Stimulated activated CD4-positive, alpha-beta T cell treated with anti-CD3 and anti-CD28 coated beads, Interleukin-12 subunit alpha, Interleukin-12 subunit beta, amount 100 ng/mL, for 4 hours (primary cell): ENCODE results near the gene LMNB1.
A peak's percentile ranks its signal among the peaks of the same experiment; 100 is the strongest.
"Not testable (repeated sequence)": the region's sequence is repeated elsewhere in the genome, so short reads cannot be mapped to it uniquely, and the experiment has no call there.

Experiments used
- DNase-seq: peaks from one replicate; pipeline ENCODE4 v3.0.0-alpha.2; 2020

The LMNB1 gene, protein sequence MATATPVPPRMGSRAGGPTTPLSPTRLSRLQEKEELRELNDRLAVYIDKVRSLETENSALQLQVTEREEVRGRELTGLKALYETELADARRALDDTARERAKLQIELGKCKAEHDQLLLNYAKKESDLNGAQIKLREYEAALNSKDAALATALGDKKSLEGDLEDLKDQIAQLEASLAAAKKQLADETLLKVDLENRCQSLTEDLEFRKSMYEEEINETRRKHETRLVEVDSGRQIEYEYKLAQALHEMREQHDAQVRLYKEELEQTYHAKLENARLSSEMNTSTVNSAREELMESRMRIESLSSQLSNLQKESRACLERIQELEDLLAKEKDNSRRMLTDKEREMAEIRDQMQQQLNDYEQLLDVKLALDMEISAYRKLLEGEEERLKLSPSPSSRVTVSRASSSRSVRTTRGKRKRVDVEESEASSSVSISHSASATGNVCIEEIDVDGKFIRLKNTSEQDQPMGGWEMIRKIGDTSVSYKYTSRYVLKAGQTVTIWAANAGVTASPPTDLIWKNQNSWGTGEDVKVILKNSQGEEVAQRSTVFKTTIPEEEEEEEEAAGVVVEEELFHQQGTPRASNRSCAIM

DNA sequence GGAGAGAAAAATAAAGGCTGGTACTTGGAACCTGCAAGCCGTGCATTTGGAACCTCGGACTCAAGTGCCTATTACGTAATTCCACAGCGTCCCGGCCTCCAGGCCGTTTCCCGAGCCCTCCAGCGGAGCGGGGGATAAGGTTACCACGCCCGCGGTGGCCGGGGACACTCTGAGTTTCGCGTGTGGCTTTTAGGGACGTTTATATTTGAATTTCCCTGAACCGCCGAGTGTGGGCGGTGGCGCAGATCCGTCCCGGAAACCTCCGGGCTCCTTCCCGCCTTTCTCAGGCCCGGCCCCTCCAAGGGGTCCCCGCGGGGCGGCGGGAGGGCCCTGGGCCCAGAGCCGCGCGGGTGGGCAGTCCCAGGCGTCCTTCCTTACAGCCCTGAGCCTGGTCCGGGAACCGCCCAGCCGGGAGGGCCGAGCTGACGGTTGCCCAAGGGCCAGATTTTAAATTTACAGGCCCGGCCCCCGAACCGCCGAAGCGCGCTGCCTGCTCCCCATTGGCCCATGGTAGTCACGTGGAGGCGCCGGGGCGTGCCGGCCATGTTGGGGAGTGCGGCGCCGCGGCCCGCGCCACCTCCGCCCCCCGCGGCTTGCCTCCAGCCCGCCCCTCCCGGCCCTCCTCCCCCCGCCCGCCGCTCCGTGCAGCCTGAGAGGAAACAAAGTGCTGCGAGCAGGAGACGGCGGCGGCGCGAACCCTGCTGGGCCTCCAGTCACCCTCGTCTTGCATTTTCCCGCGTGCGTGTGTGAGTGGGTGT lies at the start of gene LMNB1:
LMNB1 (plus strand) TSS at position 638 of the 758 bp plus-strand sequence. CDS start 373 bp downstream, outside the sequence.
- DNase-seq: peak; percentile 92

DNA sequence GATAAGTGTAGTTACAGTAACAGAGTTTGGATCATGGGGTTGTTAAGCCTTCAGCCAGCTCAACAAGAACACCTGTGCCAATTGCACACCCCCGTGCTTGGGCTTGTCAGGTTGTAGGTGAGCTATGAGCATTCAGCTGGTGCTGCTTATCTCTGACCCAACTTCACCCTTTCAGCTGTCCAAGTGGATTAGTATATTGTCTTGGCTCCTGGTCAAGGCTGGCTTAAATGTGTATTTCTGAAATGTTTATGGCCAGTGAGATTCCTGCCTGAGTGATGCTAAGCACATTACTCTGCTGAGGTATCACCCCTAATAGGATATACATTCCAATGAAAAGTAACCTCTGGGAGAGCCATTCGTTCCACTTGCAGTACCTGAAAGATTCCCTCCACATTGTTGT lies 44.2 kb upstream of the LMNB1 start:
- DNase-seq: no peak

DNA sequence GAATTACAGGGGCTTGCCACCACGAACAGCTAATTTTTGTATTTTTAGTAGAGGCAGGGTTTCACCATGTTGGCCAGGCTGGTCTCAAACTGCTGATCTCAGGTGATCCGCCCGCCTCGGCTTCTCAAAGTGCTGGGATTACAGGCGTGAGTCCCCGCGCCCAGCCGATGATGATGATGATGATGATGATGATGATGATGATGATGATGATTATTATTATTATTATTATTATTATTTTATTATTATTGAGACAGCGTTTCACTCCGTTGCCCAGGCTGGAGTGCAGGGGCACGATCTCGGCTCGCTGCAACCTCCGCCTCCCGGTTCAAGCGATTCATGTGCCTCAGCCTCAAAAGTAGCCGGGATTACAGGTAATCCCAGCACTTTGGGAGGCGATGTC lies 42.4 kb upstream of the LMNB1 start:
- DNase-seq: not testable (repeated sequence)

DNA sequence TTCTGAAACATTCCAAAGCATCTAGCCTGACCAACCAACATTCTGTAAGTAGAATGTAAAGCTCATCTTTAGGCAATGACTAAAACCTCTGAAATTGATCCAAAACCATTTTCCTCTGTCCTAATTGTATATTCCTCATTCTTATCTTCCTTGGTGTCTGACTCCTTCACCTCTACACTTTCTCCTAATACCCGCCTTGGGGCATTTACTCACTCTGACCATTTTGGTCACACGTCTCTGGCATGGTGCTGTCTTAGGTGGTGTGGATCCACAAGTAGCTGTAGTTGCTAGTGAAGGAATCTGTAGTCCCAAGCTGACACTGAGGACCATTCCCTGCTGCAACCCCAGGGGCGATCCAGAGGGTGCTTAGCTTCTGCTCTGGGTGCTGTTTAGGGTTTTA lies 40.8 kb upstream of the LMNB1 start:
- no peak for DNase-seq

DNA sequence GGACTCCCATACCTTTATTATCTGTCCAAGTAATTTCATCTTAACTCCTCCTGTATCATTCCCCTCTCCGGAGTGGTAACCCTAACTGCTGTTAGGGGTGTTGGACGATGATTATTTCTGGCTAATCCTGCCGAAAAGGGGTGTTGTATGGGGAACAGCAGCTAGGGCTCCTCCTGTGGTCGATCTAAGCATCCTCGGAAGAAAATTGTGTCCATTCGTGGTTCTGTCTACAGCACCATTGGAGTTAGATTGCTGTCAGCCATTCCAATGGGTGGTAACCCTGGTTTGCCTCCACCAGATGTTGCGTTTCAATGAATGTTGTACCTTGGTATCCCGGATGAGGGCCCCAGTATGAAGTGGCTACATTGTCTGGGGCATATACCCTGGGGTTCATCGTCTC lies 35.6 kb upstream of the LMNB1 start:
- DNase-seq: no peak

DNA sequence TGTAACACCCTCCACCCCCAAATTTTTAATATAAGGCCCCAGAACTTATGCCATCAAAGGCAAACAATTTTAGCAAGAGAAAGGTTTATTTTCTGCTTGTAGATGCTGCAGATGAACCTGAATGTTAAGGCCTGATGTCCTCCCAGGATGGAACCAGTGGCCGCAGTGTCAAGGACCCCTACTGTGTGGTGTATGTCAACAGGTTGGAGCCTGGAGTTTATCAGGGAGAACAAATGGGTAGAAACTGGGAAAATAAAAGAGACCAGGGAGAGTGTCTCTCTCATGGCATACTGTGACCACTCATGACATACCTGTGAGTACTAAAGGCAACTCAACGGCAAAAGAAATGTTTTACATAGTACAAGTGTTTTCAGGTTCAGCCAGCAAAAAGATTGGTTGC lies 34.5 kb upstream of the LMNB1 start:
- DNase-seq: no peak

DNA sequence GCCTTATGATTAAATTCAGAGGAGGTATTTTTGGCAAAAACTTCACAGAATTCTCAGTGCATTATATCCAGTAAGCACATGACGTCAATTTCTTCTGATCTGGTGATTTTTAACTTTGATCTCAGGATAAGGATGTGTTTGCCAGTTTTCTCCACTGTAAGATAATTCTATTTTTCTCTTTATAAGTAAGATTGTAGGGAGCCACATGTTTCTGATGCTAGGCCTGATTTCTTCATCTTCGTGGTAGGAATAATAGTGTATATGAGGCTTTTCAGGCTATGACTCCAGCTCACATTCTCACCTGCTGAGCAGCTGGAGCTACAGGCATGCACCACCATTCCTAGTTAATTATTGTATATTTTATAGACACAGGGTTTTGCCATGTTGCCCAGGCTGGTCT lies 32.1 kb upstream of the LMNB1 start:
- DNase-seq: no peak

DNA sequence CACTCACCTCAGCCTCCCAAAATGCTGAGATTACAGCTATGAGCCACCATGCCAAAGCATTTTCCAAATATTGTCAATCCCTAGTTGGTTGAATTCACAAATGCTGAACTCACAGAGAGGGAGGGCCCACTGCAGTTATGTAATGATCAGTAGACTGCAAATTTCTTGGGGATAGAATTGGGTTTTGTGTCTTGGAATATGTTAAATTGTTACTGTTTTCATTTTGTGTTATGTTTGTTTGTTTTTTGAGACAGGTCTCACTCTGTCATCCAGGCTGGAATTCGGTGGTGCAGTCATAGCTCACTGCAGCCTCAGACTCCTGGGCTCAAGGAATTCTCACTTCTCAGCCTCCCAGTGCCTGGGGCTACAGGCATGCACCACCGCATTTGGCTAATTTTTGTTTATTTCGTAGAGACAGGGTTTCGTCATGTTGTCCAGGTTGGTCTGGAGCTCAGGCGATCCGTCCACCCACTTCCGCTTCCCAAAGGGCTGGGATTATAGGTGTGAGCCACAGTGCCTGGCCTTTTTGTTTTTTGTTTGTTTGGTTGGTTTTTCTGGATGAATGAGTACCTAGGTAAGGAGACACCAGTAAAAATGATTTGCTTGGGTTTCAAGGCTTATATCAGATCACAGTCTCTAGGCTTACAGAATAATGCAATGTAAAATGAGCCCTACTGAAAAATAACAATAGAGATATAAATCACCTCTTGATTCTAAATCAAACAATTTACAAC lies 31.5 kb upstream of the LMNB1 start:
- DNase-seq: no peak

DNA sequence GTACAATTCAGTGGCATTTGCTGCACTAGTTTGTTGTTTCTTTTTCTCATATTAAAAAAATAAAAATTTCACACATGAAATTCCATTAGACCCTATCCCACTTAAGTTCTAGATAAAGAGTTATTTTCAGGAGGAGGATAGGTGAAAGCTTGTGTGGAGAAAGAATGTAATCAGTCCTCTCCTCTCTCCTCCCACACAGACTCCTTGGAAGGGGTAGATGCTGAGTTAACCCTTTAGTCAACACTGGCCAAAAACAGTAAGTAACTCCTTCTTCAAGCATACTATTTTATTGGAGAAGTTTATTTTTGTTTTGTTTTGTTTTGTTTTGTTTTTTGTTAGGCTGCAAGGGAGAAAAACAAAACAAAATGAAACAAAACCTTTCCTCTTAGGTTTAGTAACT lies 30.6 kb upstream of the LMNB1 start:
- no peak for DNase-seq

DNA sequence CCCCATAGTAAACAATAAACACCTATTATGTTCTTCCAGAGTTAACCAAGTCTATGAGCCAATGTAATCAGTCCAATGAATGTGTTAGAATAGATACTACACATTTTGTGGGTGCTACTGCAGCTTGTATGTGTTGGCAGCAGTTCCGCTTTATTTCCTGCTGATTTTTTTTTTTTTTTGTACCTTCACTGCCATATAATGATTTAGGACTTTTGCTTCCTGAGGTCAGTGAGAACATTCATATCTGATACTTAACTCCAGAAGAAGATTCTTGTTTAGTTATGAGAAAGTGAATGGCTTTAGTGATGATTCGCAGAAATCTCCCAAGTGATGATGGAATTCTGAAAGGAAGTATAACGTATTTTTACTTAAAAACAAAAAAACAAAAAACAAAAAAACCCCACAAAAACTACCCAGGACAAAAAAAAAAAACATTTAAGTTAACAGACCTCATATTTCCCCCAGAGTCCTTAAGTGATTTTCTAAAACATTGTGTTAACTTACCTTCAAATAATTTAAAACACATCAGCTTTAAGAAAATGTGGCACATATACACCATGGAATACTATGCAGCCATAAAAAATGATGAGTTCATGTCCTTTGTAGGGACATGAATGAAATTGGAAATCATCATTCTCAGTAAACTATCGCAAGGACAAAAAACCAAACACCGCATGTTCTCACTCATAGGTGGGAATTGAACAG lies 24.7 kb upstream of the LMNB1 start:
- no peak for DNase-seq

DNA sequence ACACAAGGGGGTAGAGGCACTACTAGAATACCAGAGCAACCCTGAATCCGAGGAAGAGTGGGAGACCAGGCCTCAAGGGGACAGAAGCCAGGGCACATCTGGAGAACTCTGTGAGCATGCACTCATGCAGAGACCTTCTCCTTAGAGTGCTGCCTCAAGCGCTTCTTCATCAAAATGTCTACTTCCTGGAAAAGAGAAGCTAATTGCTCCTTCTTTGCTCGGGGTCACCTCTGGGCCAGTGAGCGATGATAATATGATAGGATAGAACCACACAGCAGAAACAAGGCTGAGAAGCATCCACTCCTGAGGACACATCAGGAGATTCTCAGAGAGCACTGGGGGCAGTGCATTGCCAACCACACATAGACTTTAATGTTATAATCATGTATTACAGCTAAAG lies 23.7 kb upstream of the LMNB1 start:
- DNase-seq: no peak

DNA sequence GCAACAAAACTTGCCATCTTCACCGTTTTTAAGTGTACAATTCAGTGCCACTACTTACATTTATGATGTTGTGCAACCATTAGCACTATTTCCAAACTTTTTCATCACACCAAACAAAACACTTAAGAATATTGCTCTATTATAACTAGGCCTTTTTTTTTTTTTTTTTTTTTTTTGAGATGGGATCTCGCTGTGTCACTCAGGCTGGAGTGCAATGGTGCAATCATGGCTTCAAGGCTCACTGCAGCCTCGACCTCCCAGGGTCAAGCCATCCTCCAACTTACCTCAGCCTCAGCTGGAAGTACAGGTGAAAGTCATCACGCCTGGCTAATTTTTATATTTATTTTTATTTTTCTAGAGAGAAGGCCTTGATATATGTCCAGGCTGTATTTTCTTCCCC lies 22.3 kb upstream of the LMNB1 start:
- no peak for DNase-seq

DNA sequence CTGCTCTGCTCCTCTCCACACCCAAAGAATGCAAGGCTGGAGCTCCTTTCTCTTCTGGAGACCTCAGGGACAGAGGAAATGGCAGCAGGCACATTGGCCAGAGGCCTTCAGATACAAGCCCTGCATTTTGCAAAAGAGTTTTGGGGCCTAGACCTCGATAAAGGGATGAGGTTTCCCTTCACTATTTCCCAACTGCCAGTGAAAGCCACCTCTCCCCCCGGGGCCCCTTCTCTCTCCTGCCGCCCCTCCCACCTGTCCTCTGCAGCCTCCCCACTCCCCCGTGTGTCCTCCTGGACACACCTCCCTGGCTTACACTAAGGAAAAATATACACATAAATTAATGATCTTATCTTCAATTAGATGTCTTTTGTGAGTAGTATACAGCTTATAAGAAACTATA lies 21.3 kb upstream of the LMNB1 start:
- DNase-seq: no peak

DNA sequence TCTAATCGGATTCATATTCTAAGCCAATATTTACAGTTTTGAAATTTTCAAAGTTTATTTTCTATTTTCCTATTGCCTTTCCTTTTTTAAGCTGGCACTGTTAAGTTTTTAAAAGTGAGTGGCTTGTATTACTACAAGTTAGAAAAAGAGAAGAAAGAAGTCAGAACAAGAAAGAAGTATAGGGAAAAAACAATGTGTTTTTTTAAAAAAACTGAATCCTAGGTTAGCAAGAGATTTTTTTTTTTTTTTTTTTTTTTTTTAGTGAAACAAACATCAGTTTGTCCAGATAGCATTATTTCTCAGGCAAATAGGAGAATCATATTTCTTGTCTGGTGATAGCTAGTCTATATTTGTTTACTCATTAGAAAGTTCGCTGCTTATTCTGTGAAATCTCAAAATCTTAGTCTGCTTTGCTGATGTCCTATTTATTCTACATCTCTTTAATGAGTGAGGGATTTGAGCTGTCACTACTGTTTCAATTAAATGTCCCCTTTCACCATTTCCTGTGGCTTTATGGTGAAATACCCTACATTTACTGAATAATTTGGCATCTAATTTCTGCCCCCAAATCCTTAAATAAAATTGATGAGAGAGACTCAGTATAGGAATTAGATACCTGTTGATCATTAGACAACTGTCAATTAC lies 19.1 kb upstream of the LMNB1 start:
- no peak for DNase-seq

DNA sequence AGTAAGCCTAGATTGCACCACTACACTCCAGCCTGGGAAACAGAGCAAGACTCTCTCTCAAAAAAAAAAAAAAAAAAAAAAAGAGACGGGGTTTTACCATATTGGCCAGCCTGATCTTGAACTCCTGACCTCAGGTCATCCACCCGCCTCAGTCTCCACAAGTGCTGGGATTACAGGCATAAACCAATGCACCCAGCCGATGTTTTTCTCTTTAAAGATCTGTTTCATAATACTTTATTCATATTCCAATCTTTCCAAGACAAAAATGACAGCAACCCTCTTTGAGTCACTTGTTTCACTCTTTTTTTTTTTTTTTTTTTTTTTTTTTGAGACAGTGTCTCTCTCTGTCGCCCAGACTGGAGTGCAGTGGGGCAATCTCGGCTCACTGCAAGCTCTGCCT lies 13.6 kb upstream of the LMNB1 start:
- no peak for DNase-seq

DNA sequence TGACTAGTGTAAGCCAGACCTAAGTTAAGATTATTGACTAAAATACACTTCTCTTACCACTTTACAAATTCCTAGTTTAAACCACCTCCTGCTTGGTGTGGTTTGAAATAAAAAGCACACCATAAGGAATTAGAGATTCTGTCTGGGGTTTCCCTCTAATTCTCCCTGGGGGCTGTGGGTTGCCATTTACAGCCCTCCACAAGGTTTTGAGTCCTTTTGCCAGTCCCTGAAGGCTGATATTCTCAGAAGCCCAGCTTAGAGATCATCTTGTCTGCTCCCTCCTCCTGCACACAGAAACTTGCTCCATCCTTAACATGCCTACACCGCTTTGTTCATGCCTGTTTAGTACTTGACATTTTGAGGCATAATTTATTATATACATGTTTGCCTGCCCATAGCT lies 7.2 kb upstream of the LMNB1 start:
- DNase-seq: no peak

DNA sequence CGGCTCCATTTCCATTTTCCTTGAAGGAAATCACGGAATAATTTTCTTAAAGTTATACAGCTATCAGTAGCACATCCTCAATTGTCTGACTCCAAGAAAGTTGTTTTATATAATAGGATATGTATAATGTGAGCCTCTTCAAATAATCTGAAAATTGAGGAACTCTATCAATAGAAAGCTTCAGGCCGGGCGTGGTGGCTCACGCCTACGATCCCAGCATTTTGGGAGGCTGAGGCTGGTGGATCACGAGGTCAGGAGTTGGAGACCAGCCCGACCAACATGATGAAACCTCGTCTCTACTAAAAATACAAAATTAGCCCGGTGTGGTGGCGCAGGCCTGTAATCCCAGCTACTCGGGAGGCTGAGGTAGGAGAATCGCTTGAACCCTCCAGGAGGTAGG lies 3.4 kb upstream of the LMNB1 start:
- not testable (repeated sequence) for DNase-seq

DNA sequence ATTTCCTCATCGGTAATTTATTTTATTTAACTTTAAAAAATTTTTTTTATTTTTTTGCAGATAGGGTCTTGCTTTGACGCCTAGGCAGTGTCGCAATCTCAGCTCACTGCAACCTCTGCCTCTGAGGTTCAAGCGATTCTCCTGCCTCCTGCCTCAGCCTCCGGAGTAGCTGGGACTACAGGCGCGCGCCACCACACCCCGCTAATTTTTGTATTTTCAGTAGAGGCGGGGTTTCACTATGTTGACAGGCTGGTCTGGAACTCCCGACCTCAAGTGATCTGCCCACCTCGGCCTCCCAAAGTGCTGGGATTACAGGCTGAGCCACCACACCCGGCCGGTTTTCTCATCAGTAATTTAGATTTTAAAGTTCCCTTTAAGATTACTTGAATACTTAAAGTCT lies 2.3 kb upstream of the LMNB1 start:
- DNase-seq: not testable (repeated sequence)

DNA sequence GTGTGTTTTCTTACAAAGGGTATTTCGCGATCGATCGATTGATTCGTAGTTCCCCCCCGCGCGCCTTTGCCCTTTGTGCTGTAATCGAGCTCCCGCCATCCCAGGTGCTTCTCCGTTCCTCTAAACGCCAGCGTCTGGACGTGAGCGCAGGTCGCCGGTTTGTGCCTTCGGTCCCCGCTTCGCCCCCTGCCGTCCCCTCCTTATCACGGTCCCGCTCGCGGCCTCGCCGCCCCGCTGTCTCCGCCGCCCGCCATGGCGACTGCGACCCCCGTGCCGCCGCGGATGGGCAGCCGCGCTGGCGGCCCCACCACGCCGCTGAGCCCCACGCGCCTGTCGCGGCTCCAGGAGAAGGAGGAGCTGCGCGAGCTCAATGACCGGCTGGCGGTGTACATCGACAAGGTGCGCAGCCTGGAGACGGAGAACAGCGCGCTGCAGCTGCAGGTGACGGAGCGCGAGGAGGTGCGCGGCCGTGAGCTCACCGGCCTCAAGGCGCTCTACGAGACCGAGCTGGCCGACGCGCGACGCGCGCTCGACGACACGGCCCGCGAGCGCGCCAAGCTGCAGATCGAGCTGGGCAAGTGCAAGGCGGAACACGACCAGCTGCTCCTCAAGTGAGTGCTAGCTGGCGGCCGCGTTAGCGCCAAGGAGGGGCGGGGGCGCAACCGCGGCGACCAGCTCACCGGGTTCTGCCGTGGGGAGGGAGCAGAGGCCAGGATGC lies 480 bp downstream of the LMNB1 start:
- DNase-seq: peak; percentile 55

DNA sequence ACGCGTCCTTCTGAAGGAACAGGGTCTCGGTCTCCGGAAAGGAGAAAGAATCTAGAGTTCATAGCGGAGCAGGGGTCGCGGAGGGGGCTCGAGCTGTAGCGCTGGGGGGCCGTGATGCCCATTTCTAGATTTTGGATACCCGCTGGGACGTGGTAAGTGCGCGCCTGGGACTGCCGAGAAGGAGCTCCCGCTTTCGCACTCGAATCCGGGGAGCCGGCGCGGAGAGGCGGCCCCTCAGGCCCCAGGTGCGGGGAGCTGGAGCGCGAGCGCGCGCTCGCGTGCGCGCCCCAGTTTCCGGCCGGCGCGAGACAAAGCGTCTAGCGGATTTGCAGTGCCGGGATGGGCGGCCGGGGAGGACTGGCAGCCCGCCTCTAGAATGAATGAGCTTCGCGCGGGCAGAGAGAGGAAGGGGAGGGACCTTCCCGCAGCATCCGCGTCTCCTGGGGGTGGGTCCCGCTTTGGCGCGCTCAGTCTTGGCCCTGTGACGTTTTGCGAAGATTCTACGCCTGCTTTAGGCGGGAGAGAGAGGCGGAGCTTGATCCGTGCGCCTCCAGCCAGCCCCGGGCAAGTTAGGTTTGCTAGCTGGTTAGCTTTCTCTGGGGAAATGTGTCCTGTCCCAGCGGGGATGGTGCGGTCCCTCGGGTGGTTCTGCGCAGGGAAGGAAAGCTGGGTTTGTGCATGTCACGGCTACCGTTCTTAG lies 1.2 kb downstream of the LMNB1 start:
- peak; percentile 87 for DNase-seq
